ENCODE data around the gene RPP25.

Gene RPP25

GRCh38 chr15:74962671-74963070, 6.1 kb upstream of the RPP25 start:
- TF ChIP-seq CTCF (IDR thresholded peaks at IDR 0.05; ENCODE audit: insufficient read depth, low read length, poor library complexity, severe bottlenecking): no peak
- DNase-seq (ENCODE audit: extremely low read depth, insufficient read length): no peak
- Histone ChIP-seq H3K4me3 (replicated peaks; ENCODE audit: low read depth, low read length) (no peak overlapping the region), H3K36me3 (ENCODE audit: control insufficient read depth, insufficient read depth, low read length) (no peaks in the 10 kb centered on the region), H3K27me3 (replicated peaks; ENCODE audit: control insufficient read depth, insufficient read depth, low read length) (peaks cover 4% of the 10 kb centered on the region)

- DNase-seq (ENCODE audit: extremely low read depth, insufficient read length): no peak
- Histone ChIP-seq H3K4me3 (replicated peaks; ENCODE audit: low read depth, low read length) (no peak overlapping the region), H3K36me3 (ENCODE audit: control insufficient read depth, insufficient read depth, low read length) (no peaks in the 10 kb centered on the region), H3K27me3 (replicated peaks; ENCODE audit: control insufficient read depth, insufficient read depth, low read length) (peaks cover 4% of the 10 kb centered on the region)
- TF ChIP-seq CTCF (IDR thresholded peaks at IDR 0.05; ENCODE audit: insufficient read depth, low read length, poor library complexity, severe bottlenecking): no peak
Measured at GRCh38 chr15:74962219-74962618, 5.6 kb upstream of the RPP25 start.

GRCh38 chr15:74961616-74962015, 5.0 kb upstream of the RPP25 start:
- Histone ChIP-seq H3K27me3 (replicated peaks; ENCODE audit: control insufficient read depth, insufficient read depth, low read length) (peaks cover 4% of the 10 kb centered on the region), H3K36me3 (ENCODE audit: control insufficient read depth, insufficient read depth, low read length) (no peaks in the 10 kb centered on the region), H3K4me3 (replicated peaks; ENCODE audit: low read depth, low read length) (no peak overlapping the region)
- DNase-seq (ENCODE audit: extremely low read depth, insufficient read length): no peak
- TF ChIP-seq CTCF (IDR thresholded peaks at IDR 0.05; ENCODE audit: insufficient read depth, low read length, poor library complexity, severe bottlenecking): no peak

- DNase-seq (ENCODE audit: extremely low read depth, insufficient read length): no peak
- H3K27me3 ChIP-seq (replicated peaks; ENCODE audit: control insufficient read depth, insufficient read depth, low read length): peaks cover 4% of the 10 kb centered on the region
- no peaks in the 10 kb centered on the region for H3K36me3 ChIP-seq (ENCODE audit: control insufficient read depth, insufficient read depth, low read length)
- no peak for TF ChIP-seq CTCF (IDR thresholded peaks at IDR 0.05; ENCODE audit: insufficient read depth, low read length, poor library complexity, severe bottlenecking)
- H3K4me3 ChIP-seq (replicated peaks; ENCODE audit: low read depth, low read length): no peak overlapping the region
Measured at GRCh38 chr15:74960995-74961588, 4.5 kb upstream of the RPP25 start.

GRCh38 chr15:74960286-74960685, 3.7 kb upstream of the RPP25 start:
- DNase-seq (ENCODE audit: extremely low read depth, insufficient read length): no peak
- peaks cover 4% of the 10 kb centered on the region for H3K27me3 ChIP-seq (replicated peaks; ENCODE audit: control insufficient read depth, insufficient read depth, low read length)
- TF ChIP-seq CTCF (IDR thresholded peaks at IDR 0.05; ENCODE audit: insufficient read depth, low read length, poor library complexity, severe bottlenecking): no peak
- H3K4me3 ChIP-seq (replicated peaks; ENCODE audit: low read depth, low read length): no peak overlapping the region
- H3K36me3 ChIP-seq (ENCODE audit: control insufficient read depth, insufficient read depth, low read length): no peaks in the 10 kb centered on the region

GRCh38 chr15:74959586-74959939, 3.0 kb upstream of the RPP25 start:
- DNase-seq (ENCODE audit: extremely low read depth, insufficient read length): no peak
- no peaks in the 10 kb centered on the region for H3K36me3 ChIP-seq (ENCODE audit: control insufficient read depth, insufficient read depth, low read length)
- no peak for TF ChIP-seq CTCF (IDR thresholded peaks at IDR 0.05; ENCODE audit: insufficient read depth, low read length, poor library complexity, severe bottlenecking)
- peaks cover 4% of the 10 kb centered on the region for H3K27me3 ChIP-seq (replicated peaks; ENCODE audit: control insufficient read depth, insufficient read depth, low read length)
- no peak overlapping the region for H3K4me3 ChIP-seq (replicated peaks; ENCODE audit: low read depth, low read length)

Data from GM06990 (cell line).